ENCODE data around the gene FRMPD4.

GRCh38 chrX:12753366-12753765 is 615.1 kb downstream of the FRMPD4 start:
- TF ChIP-seq CTCF (conservative IDR thresholded peaks at IDR 0.05 in 1 of 2, IDR thresholded peaks at IDR 0.05 in 1 of 2; ENCODE audit: extremely low read depth in 1 of 2, insufficient read depth in 1 of 2, low read depth in 1 of 2, low read length in 2 of 2) (no peak), EZH2 (IDR thresholded peaks at IDR 0.05; ENCODE audit: borderline replicate concordance, low read length) (no peak)

Measured in mammary epithelial cell (primary cell).